GM18526 (cell line): ENCODE measurements around the gene ITPR2.

Experiments
- POLR2A ChIP-seq: IDR thresholded peaks from 3 replicates; pipeline ENCODE4 v1.6.1; 2011; ENCODE audit not compliant: insufficient read length; ENCODE audit errors: extremely low read depth

The ITPR2 gene

DNA sequence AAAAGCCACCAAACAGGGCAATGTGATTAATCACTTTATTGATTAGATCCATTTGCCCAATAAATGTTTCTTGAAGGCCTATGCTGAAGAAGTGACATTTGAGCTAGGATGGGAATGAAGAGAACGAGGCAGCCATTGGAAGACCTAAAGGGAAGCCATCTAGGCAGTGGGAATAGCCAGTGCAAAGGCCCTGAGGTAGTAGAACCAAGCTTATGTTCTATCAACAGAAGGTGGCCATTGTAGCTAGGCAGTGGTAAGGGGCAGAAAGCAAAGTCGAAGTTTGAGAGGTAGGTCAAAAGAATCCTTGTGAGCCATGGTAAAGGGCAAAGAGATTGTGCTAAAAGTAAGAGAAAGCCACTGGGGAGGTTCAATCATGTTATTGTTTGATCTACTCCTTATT is 173.1 kb downstream of the ITPR2 start:
- no peak for TF ChIP-seq POLR2A

DNA sequence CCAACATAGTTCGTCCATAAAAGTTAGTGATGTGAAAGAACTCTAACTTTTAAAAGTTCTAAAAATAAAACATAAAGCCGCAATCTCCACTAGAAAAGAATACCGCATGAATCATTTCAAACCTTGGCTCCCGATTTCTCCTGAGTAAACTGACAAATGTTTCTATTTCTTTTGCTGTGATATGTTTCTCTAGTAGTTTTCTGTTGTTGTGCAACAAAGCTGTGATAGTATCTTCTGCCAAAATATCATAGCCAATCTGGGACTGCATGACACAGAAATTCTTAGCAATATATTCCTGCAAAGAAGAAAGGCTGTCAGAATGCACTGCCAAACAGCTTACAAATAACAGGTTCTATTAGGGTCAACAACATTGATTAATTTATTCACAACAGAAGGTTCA is 174.0 kb downstream of the ITPR2 start:
- no peak for TF ChIP-seq POLR2A

DNA sequence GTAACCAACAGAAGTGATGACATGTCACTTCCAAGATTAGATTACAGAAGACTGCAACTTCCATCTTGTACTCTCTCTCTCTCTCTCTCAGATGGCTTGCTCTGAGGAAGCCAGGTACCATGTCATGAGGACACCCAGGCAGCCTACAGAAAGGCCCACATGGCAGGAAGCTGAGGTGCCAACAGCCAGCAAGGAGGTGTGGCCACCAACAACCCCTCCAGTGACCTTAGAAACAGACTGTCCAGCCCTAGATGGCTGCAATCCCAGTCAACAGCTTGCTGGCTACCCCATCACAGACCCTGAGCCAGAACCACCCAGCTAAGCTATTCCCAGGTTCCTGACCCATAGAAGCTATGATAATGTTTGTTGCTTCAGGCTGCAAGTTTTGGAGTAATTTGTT is 178.4 kb downstream of the ITPR2 start:
- TF ChIP-seq POLR2A = no peak

DNA sequence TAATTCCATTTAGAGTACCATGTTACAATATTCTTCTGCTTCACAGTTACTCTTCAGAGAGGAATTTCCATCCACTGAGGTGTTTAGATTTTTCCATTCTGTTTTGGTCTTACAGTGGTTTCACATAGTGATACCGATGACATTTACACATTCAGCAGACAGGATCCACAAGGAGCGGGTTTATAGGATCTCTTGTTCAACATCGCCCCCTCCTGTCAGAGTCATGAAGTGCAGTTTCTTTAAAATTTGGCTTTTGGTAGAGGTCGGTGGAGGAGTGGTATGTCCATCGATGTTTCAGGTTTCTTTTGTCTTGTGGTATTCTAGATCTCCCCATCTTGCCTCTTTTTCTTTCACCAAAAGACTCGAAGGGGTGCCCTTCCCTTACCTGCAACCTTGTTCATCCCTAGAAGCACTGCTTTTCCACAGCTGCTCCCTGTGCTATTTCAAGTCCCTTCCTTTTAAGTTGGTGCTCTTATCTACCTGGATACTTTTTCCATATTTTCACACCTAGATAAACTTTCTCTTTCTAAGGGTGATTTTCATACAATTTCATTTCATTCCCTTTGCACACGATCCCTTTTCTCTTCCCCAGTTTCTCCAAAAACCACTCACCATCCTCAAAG is 181.3 kb downstream of the ITPR2 start:
- TF ChIP-seq POLR2A = no peak

DNA sequence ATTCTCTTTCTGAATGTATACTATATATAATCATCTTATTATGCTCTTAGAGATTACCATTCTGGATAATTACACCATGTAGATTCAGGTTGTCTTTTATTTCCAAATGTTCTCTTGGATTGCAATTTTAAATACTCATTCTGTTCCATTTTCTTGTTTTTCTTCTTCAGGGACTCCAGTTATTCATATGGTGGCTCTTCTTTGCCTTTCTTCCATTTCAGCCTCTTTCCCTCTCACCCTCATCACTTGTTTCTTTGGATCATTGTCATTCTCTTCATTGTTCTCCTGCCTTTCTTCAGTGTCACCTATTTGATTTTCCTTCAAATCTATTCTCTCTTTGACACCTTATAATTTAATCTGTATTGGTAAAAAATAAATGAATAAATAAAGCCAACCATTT is 182.0 kb downstream of the ITPR2 start:
- no peak for TF ChIP-seq POLR2A

DNA sequence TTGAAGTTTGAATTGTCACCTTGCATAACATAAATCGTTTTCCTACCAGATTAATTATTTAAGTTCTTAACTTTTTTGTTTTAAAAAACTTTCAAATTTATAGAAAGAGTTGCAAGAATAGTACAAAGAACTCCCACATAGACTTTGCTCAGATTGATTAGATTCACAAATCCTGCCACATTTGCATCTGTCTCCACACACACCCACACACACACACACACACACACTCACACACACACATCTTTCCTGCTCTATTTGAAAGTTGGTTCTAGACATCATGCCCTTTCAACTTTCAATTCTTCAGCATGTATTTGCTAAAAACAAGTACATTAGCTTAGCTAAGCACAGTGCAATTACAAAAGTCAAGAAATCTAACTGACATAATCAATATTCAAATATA is 184.0 kb downstream of the ITPR2 start:
- no peak for TF ChIP-seq POLR2A

DNA sequence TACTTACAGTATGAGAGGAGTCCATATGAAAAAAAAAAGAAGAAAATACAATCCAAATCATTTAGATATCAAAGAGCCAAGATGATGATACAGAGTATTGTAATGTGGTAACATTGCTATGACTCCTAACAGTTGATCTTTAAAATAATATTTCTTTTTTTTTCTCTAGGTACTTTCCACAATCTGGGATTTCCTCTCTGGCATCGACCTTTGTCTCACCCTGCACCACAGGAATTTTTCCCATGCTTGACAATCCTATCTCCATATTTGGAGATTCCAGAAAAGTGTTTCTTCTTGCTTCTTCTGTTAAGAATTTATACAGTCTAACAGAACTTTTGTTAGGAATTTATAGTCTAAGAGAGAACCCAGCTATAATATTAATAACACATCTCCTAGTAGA is 184.4 kb downstream of the ITPR2 start:
- no peak for TF ChIP-seq POLR2A

DNA sequence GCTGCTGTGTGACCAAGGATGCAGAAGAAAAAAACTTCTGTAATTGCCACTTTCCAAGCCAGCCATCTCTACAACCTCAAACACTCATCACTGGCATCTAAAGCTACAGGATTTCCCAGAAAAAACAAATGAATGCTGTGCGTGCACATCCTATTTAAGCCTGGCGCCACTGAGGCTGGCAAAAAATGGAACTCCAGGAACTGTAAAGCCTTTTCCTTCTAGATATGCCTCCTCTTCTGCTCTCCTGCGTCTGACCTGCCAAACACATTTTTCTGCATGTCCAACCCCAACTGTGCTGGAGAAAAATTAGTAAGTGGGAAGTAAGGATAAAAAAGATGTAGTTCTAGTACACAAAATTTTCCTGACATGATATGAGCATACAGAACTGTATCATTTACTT is 184.9 kb downstream of the ITPR2 start:
- no peak for TF ChIP-seq POLR2A

DNA sequence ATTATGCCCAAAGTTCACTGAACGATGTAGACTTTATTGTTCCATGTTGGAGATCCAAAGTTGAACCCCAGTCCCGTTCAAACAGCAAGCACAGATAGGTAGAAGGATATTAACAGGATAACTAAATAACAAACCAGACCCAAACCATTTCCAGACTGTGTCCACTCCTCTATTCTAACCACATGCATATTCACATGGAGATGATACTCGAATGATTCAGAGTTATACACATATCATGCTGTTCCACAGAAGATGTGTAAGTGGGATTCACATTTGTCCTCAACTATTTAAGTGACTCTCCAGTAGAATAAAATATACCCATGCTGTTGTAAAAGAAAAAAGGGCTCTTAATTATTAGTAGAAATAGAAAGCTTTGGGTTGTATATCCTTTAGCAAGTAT is 185.9 kb downstream of the ITPR2 start:
- no peak for TF ChIP-seq POLR2A

DNA sequence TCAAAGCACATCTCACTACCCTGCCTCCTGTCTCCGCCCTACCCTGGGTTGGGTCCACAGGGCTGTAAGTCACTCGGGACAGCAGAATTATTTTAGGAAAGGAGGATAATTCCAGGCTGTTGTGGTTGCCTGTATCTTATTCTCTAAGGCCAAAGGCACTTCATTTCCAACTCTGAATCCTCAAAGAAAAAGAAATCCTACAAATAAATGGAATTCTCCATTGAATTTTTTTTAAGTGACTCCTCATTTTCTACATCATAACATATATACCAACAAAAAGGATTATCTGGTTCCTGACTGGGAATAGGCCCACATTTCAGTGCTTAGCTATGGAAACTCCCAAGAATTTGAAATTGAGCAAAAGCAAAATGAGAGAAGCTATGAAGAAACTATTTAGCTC is 186.4 kb downstream of the ITPR2 start:
- no peak for TF ChIP-seq POLR2A

DNA sequence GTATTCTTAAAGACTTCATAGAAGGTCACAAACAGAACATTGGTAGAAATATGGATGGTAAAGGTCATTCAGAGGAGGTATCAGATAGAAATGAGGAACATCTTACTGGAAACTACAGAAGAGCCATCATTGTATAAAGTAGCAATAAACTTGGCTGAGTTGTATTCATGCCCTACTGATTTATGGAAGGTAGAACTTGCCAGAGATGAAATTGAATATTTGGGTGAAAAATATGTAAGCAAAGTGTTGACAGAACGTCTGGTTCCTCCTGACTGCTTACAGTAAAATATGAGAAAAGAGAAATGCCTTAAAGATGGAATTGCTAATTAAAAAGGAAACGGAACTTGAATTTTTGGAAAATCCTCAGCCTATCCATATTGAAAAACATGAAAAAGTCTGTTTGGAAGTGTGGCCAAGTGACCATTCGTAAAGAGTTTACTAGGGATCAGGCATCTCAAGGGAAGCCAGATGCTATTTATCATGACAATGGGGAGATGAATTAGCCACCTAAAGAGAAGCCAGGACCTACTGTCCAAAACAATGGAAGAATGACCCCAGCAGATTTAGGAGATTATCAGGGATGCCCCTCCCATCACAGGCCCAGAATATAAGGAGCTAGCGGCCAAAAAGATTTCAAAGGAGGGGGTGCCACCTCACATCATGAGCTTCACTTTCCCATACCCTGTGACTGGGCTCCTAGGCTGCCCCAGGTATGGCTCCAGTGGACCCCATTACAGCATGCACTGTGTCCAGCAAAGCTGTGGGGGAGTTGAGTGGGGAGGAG is 189.3 kb downstream of the ITPR2 start:
- no peak for TF ChIP-seq POLR2A

DNA sequence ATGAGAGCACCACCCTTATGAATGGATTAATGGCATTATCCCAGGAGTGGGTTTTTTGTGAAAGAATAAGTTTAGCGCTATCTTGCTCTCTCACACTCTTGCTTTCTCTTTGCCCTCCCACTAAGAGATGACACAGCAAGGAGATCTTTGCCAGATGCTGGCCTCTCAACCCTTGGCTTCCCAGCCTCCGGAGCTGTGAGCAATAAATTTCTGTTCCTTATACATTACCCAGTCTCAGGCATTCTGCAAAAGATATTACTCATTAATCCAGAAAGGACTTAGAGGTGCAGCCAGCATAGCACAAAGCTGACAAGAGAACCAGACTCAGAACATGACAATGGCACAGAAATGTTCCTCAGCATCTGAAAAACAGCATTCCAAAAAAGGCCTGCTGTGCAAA is 190.6 kb downstream of the ITPR2 start:
- TF ChIP-seq POLR2A = no peak

DNA sequence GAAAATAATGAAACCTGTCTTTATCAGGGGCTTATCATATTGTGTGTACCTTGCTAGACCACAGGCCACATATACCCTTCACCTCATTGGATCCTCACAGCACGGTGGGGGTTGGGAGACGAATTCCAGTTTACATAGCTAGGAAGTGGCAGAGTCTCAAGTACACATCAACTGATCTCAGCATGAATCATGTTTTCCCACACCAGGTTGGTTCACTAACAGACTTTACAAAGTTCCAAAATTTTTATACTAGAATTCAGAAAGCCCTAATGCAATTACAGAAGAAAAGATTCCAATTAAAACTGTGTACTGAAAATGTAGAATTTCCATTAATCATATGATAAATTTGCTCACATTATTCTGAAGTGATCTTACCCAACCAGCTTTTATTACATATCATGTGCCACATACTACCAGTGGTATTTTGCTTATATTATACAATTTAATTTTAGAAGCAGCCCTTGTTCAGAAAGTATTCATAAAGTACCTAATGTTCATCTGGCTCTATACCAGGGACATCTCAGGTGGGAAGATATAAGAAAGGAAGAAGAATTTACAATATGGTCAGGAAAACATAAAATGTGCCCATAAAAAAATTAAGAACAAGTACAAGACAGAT is 196.2 kb downstream of the ITPR2 start:
- TF ChIP-seq POLR2A = no peak

DNA sequence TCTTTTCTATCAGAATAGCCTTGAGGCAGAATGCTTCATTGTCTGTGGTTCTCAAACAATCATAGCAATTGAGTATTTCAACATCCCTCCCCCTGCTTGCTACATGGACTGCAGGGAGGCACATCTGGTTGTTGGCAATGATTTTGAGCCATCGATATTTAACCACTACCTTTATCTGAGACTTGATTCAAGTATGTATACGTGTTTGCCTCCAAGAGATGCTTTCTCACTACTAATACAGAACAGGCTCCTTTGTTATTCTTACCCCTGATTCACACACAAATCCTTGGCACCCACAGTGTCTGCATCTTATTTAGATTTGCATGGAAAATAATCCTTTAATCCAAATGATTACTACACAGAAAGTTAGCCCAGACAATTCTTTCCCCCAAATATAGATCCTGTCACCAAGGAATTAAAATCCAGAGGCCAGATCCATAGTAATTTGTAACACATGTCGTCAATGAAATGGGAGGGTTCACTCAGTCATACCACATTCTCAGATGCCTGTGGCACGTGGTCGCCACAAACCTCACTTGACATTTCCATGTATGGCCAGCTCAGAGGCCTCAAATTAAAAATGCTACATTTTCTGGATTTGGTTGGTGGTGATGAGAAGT is 199.3 kb downstream of the ITPR2 start:
- TF ChIP-seq POLR2A = no peak

DNA sequence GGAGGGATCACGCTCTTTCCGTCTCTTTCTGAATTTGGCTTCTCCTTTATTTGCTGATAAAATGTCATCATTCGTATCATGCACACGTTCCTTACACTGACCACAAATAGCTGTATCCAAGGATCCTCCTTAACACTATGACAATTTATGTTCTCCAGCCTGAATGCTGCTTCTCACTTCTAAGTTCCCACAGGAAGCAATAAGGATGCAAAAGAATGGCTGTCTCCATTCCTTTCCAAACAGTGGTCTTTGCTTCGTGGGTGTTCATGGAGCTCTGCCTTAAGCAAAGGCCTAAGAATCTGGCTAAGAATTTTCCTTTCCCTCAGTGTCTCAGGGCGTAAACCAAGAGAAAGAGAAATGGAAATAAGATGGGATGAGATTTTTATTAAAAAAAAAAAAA is 200.2 kb downstream of the ITPR2 start:
- TF ChIP-seq POLR2A = no peak

DNA sequence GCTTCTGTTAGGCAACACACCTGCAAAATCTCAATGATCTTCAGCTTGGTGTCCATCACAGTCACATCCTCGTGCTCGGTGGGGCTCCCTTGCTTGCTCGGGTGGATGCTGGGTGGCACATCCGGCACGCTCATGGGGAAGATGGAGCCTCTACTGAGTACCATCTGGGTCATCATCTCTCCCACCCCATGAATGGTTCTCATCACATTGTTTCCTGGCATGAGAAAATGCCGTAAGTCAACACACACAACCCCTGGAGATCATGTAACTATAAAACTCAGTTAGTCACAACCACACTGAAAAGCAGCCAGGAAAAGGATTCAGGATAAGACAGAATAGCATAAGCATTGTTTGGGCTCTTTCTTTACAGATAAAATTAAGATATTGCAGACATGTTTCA is 201.1 kb downstream of the ITPR2 start:
- no peak for TF ChIP-seq POLR2A
